Hematopoietic multipotent progenitor cell treated with erythropoietin and hydrocortisone succinate and interleukin-3 and kit ligand, for 8 days (in vitro differentiated cells): ENCODE results near the gene MYO5B.

Source experiments
- DNase-seq: peaks from one replicate; pipeline ENCODE4 v3.0.0-alpha.2; 2015

The MYO5B gene

GRCh38 chr18:50187659-50188058, 7.3 kb downstream of the MYO5B start:
- no peak for DNase-seq

- no peak for DNase-seq
These were observed 8.6 kb downstream of the MYO5B start for GRCh38 chr18:50186385-50186784.

- DNase-seq = no peak
These were observed 11.4 kb downstream of the MYO5B start for GRCh38 chr18:50183556-50183955.

- DNase-seq = no peak
These were observed 12.4 kb downstream of the MYO5B start for GRCh38 chr18:50182511-50182910.

- no peak for DNase-seq
These were observed 13.4 kb downstream of the MYO5B start for GRCh38 chr18:50181590-50181989.

DNA sequence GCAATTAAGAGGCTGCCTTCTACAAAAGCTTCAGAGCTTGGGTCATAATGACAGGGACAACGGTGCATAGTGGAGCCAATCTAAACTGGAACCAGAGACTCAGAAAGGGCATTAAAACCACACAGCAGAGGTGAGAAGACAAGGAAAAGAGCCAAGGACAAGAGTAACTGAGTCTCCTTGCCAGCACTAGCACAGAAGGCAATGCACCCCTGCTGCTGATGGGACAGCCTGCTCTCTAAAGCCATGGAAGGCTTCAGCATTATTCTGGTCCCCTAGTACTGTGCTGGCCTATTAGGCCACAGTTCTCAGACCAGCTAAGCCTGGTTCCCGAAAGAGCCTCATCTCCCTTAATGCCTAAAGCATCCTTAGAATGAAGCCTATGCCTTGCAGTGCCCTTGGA, 15.5 kb downstream of the MYO5B start:
- no peak for DNase-seq

- no peak for DNase-seq
These were observed 17.5 kb downstream of the MYO5B start for GRCh38 chr18:50177294-50177992.

GRCh38 chr18:50172367-50172766, 22.6 kb downstream of the MYO5B start:
- DNase-seq = no peak

DNA sequence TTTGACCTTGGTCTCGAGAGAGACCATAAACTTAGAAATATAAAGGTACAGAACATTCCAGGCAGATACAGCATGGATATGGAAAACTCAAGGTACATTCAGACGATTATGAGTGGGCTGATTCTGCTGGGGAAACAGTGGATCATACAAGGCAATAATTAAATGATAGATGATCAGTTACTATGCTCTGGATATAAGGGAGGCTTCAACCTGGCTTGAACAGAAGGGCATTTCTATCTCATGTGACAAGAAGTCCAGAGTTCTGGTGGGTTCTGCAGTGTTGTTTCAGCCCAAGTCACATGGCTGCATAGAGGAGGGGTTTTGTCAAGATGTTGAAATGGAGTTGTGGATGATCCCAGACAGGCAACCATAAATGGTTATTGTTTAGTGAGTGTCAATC, 23.5 kb downstream of the MYO5B start:
- DNase-seq = no peak

DNA sequence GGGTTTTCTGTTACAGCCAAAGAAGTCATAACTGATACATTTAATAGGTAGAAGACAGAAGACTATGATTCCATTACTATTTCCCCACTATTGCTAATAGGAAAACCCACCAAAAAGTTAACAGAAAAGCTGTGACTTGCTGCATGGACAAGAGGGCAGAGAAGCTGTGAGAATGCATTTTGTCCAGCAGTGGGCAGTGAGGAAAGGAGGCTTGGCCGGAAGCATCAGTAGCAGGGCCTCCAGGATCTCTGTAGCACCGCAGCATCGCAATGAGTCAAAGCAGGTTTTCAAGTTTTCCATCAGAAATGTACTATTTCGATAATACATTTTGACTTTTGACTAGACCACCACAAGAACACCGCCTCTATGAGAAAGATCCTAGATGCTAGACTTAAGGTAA, 24.9 kb downstream of the MYO5B start:
- no peak for DNase-seq

DNA sequence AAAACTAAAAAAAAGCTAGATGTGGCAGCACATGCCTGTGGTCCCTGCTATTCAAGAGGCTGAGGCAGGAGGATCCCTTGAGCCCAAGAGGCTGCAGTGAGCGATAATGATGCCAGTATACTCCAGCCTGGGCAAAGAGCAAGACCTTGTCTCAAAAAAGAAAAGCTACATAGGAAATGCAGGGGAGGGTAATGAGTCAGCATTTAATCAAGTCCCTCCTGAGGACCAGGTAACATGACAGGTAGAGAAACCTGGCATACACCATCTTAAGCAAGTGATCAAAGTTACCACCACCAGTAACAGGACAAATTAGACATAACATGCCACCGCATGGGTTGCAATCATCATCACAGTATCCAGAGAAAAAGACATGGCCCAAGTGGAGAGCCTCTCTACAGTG, 25.8 kb downstream of the MYO5B start:
- no peak for DNase-seq

DNA sequence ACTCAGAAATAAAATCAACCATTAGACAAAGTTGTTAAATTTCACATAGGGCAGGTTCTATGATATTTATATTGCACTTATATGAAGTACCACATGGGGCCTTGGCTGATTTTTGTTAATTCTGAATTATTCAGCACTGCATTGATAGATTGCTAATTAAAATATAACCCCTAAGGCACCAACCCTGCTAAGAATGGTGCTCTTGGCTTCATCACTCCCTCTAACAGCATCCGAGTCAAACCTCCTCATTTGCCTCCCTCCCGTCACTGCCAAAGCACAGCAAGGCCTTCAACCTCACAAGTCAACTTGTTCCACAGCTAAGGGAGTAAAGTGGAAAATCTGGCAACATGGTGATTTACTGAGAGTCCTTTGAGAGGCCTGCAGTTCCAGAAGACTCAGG, 27.0 kb downstream of the MYO5B start:
- no peak for DNase-seq

DNA sequence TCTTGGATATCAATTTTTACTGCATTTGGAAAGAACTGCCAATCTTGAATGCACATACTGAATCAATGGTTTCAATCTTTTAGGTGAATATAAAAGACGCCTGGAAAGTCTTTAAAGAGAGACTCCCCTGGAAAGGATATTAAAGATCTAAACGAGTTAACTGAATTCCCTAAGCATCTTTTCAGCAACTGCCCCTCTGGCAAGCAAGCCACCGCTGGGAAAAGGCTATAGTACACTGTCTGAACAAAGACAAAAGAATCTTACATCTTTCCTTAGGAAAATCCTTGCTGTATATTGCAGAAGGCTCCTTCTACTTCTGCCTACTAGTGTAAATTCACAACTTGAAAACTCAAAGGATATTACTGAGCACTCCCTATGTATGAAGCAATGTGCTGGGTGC, 28.0 kb downstream of the MYO5B start:
- DNase-seq = no peak

DNA sequence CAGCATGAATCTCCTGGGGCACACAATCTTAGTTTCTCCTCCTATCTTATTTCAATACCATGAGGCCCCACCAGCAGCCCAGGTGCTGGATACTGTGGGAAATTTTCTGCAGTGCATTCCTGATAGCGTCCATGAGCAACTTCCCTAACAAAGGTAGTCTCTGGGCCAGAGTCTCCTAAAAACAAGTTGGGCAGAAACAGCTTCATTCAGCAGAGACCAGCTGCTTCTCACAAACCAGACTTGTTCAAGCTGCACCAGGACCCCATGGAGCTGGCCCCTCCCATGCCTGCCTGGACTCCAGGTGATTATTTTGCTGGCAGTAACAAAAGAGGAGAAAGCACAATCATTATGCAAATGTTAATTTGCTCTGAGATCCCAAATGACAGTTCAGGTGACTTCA, 31.4 kb downstream of the MYO5B start:
- no peak for DNase-seq

DNA sequence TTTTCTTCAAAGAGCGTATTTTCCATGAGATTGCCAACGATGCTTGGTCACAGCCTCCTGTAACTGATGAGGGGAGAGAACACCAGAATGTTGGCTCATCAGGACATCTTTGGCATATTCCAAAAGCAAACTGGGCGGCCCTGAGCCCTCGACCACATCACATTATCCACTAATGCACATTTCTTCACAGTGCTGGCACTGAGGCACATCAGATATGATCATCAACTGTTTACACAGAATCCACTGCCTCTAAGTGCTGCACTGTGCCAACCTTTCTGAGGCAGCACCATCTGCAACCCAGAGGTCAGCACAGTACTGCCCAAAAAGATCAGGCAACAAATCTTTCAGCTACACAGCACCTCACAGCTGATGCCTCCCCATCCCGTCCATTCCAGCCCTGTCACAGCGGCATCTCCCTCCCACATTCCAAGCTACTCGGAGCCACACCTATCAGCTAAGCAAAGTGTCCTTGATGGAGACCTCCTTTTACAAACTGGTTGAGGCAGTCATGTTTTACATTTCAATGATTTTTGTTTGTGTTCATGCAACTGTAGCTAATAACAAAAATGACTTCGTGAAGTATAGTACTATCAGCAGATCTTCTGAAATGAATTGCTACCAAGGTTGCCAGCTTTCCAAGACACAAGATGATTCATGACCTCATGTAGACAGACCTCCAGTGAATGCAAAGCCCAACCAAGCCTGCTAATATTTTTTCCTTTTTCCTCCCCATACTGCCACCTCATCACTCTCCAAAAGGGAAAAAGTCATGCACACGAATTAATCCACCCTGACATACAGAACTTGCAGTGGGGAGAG, 32.3 kb downstream of the MYO5B start:
- no peak for DNase-seq

DNA sequence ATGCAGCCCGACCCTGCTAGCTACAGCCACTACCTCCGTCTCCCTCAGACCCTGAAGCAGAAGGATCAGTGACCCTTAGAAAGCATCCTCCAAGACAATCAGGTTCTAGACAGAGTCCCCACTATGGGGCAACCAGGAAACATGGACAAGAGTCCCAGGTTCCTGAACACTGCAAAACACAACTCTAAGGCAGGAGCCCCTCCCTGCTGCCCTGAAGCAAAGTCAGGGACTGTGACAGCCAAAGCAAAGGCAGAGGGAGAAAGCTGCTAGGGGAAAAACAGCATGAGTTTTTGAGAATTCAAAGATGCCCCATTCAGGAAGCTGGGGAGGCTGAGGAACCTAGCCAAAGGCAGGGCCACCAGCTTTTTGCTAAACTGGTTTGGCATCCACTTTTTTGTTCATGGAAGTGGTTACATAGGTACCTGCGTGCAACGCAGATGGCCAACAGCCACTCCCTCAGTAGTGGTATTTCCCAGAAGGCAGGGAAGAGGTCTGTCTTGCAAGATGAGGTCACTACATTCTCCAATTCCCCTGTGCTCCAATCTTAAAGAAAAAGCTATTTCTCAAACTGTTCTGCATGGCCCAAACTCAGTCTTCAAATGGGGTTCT, 33.2 kb downstream of the MYO5B start:
- no peak for DNase-seq

- no peak for DNase-seq
These were observed 35.3 kb downstream of the MYO5B start for GRCh38 chr18:50159654-50160046.

- DNase-seq = no peak
These were observed 35.9 kb downstream of the MYO5B start for GRCh38 chr18:50158866-50159653.

GRCh38 chr18:50155406-50155805, 39.5 kb downstream of the MYO5B start:
- no peak for DNase-seq

- no peak for DNase-seq
These were observed 40.5 kb downstream of the MYO5B start for GRCh38 chr18:50154420-50154819.

DNA sequence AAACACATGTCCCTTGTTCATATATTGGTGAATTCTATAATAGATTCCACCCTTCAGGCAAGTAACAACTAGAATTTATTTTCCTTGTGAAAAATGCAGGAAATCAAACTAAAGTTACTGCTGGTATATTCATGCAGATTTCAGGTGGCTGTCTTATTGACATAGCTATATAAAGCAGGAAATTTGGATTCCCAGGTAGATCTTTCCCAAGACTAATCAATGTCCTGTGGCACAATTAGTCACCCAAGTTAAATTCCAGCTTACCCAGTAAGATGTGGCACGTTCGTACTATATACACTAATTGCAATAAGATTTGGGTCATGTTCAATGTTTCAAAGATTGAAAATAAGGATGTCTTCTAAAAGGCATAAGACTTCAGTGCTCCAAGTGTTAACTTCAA, 42.0 kb downstream of the MYO5B start:
- DNase-seq = no peak

DNA sequence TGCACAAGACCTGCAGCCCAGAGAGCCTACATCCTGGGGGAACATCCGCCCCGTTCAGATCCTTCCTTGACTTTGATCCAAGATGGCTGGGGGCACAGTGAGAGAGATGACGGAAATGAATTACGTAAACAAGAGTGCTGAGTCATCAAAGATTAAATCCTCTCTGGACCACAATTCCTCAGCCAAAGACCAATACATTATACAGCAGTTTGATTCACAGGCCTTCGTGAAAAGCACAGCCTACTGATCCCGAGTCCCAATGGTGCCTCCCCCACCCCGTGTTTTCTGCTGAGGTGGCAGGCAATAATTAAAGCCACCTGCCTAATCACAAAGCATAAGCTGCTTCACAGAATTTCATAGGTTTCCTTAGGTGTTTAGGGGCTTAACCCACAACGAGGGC, 43.0 kb downstream of the MYO5B start:
- no peak for DNase-seq

DNA sequence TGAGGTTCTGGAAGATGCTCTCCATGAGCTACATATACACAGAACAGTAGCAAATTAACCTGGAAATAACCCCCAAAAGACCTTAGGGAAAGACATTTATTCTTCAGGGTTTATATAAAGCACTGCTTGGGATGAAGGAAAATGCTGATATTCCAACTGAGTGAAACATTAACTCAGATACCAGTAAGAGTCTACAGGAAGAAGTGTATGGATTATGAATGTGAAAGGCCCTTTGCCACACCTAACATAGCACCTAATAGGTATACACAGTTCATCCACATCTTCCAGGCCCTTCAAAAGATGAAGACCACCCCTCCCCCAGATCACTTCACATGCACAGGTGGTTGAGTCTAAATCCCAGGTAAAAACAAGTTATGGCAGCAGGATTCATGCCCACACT, 50.4 kb downstream of the MYO5B start:
- no peak for DNase-seq
